Thyroid gland (tissue), 4 donors: ENCODE measurements around the gene HMBS. TPM values are rescaled to one million over a fixed set of nuclear protein-coding genes. Genes with fewer than 3 reads are reported as not detected.

ENCODE experiments used
- DNase-seq, 2 donors: peaks; one replicate each; pipeline ENCODE4 v3.0.0-alpha.2; 2019
- H3K27ac ChIP-seq, 3 donors: fragments of 200-600 bp; sonication (generic); 1 replicate in 2 of 3; 2 replicates in 1 of 3; pipeline ENCODE4 v1.5.1; 2016 to 2019; ENCODE audit warnings: mild to moderate bottlenecking in 1 of 3, moderate library complexity in 1 of 3
- H3K27me3 ChIP-seq: fragments of 200-600 bp; sonication (generic); one replicate; pipeline ENCODE4 v1.5.1; 2019
- H3K36me3 ChIP-seq, 2 donors: fragments of 200-600 bp; sonication (generic); one replicate each; pipeline ENCODE4 v1.5.1; 2016 to 2019
- H3K4me1 ChIP-seq, 2 donors: fragments of 200-600 bp; sonication (generic); one replicate each; pipeline ENCODE4 v1.5.1; 2017 to 2019
- H3K4me3 ChIP-seq, 3 donors: fragments of 200-600 bp; sonication (generic); replicated peaks in 1 of 3; 1 replicate in 2 of 3; 2 replicates in 1 of 3; pipeline ENCODE4 v1.5.1; 2016; ENCODE audit warnings: mild to moderate bottlenecking in 1 of 3
- H3K9me3 ChIP-seq: fragments of 200-600 bp; sonication (generic); one replicate; pipeline ENCODE4 v1.5.1; 2017
- CTCF ChIP-seq, 6 experiments: fragments of 200-600 bp in 3 of 6; fragments of 450-650 bp in 3 of 6; sonication (generic) in 3 of 6; IDR thresholded peaks; one replicate each; pipeline ENCODE4 v1.5.1; 2016 to 2019; ENCODE audit warnings: antibody characterized with exemption in 6 of 6, mild to moderate bottlenecking in 2 of 6, inconsistent platforms in 1 of 6, moderate library complexity in 1 of 6
- POLR2A ChIP-seq, 2 donors: fragments of 450-650 bp; IDR thresholded peaks; one replicate each; pipeline ENCODE4 v1.6.1; 2017; ENCODE audit warnings: antibody characterized with exemption in 2 of 2, mild to moderate bottlenecking in 2 of 2, moderate library complexity in 1 of 2
- WGBS, 2 donors: methylation state at CpG; one replicate each; pipeline ENCODE4 v1.1.5; 2017; 5-methylcytosine and 5-hydroxymethylcytosine counted together
- intact Hi-C: fragments of 100-400 bp; cut with DNase I; formaldehyde crosslinking; loops from one replicate; pipeline ENCODE4 v1.15.1; 2023
- total RNA-seq, 4 donors: library from RNA; depleted of rRNA; stranded (reverse); fragments of >200 nt; gene quantifications; one replicate each; pipeline ENCODE4 v1.2.3, GENCODE V29; 2016

HMBS gene
- total RNA-seq, 4 donors from 2014 or later = 10.7 to 24.3 (median 19.7) TPM

GRCh38 chr11:119106564-119107537, 22.2 kb downstream of the HMBS start, which contains the start of gene C2CD2L:
Gene C2CD2L, plus strand, starts transcription at chr11:119107344. Its CDS starts 398 bp downstream, at chr11:119107742.
- Histone ChIP-seq H3K9me3 (no peaks in the 10 kb centered on the region), H3K27ac (peak within 1 kb of the TSS; percentile 31 to 66 (median 61)), H3K36me3 (peaks cover 6 to 9% of the 10 kb centered on the region in 2 donors), H3K27me3 (no peaks in the 10 kb centered on the region), H3K4me3 (peak within 1 kb of the TSS; percentile 27 to 94 (median 89)), H3K4me1 (peaks cover 14 to 35% of the 10 kb centered on the region in 2 donors)
- TF ChIP-seq POLR2A (IDR thresholded peaks at IDR 0.05) = peak in 1 of 2 donors; percentile 54
- TF ChIP-seq CTCF (IDR thresholded peaks at IDR 0.05) = no peak
- intact Hi-C loops = no loop called here
- peak; percentile 90 to 93 for DNase-seq
- 2 to 4% methylated on average over 13 to 37 of the region's 49 CpGs for WGBS, 2 donors

GRCh38 chr11:119107538-119108145, 23.0 kb downstream of the HMBS start:
- TF ChIP-seq CTCF (IDR thresholded peaks at IDR 0.05) = no peak
- no peak for TF ChIP-seq POLR2A (IDR thresholded peaks at IDR 0.05)
- DNase-seq = no peak
- Histone ChIP-seq H3K27ac (peak overlapping the region in 2 of 3 donors; percentile 61 to 66), H3K9me3 (no peaks in the 10 kb centered on the region), H3K4me1 (peaks cover 14 to 35% of the 10 kb centered on the region in 2 donors), H3K36me3 (peaks cover 13 to 16% of the 10 kb centered on the region in 2 donors), H3K4me3 (peak overlapping the region; percentile 27 to 94 (median 89)), H3K27me3 (no peaks in the 10 kb centered on the region)
- intact Hi-C loops = no loop called here
- 0% methylated on average over 7 of the region's 65 CpGs; no CpG with 5 or more reads in 1 of the 2 donors for WGBS, 2 donors

- DNase-seq = peak; percentile 32 to 43
- Histone ChIP-seq H3K4me1 (peaks cover 14 to 29% of the 10 kb centered on the region in 2 donors), H3K9me3 (no peaks in the 10 kb centered on the region), H3K27me3 (no peaks in the 10 kb centered on the region), H3K4me3 (peak overlapping the region; percentile 27 to 94 (median 89)), H3K36me3 (peaks cover 19 to 21% of the 10 kb centered on the region in 2 donors), H3K27ac (peak overlapping the region in 2 of 3 donors; percentile 61 to 66)
- intact Hi-C loops = no loop called here
- TF ChIP-seq POLR2A (IDR thresholded peaks at IDR 0.05) = no peak
- TF ChIP-seq CTCF (IDR thresholded peaks at IDR 0.05) = no peak
- 28 to 41% methylated on average over 5 to 8 of the region's 8 CpGs for WGBS, 2 donors
Observed at GRCh38 chr11:119108146-119108856, 23.6 kb downstream of the HMBS start.

GRCh38 chr11:119108857-119109221, 24.2 kb downstream of the HMBS start:
- Histone ChIP-seq H3K27me3 (no peaks in the 10 kb centered on the region), H3K36me3 (peaks cover 19 to 23% of the 10 kb centered on the region in 2 donors), H3K4me1 (peaks cover 14 to 27% of the 10 kb centered on the region in 2 donors), H3K9me3 (no peaks in the 10 kb centered on the region), H3K4me3 (peak overlapping the region in 1 of 3 donors; percentile 89), H3K27ac (no peak overlapping the region)
- 87 to 88% methylated on average over 2 of the region's 2 CpGs for WGBS, 2 donors
- DNase-seq = no peak
- intact Hi-C loops = no loop called here
- TF ChIP-seq CTCF (IDR thresholded peaks at IDR 0.05) (no peak), POLR2A (IDR thresholded peaks at IDR 0.05) (no peak)
